LNCAP (cell line): ENCODE data around the gene HOXA6.

ENCODE experiments used
- TF ChIP-seq, protein P1 (sequence below): fragments of 450-650 bp; IDR thresholded peaks from 2 replicates; pipeline ENCODE4 v1.5.1; 2017; ENCODE audit warnings: mild to moderate bottlenecking

HOXA6 gene

DNA sequence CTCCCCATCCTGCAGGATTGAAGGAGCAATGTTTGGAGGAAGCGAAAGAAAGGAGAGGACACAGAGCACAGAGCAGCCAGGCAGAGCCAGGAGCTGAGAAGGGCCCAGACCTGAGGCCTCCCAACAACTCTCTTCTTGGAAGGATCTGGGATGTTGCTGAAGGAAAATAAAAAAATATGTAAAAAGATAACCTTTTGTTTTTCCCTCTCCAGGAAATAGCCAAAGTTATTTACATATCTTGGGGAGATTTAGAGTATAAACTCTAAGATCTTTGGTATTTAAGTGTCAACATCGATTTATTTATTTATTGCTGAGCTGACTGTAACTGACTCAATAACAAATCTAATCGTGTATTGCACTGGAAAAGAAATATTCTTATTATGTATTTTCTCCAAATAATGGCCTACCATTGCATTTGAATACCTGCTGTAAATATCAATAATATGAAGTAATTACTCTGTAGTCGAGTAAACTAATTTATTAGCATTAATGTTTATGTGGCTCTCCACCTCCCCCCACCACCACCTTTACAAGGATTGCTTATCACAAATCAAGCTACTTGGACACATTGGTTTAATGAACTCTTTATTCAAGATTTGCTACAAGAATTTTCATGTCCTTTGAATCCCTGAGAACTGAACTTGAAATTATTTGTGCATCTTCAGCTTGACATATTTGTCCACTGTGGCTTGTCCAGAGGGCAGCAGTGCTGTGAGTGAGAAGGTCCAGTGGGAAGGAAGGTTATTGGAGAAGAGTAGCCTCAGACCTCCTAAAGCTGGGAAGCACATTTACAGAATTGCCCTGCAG lies 39.3 kb upstream of the HOXA6 start:
- TF ChIP-seq, protein P1, sequence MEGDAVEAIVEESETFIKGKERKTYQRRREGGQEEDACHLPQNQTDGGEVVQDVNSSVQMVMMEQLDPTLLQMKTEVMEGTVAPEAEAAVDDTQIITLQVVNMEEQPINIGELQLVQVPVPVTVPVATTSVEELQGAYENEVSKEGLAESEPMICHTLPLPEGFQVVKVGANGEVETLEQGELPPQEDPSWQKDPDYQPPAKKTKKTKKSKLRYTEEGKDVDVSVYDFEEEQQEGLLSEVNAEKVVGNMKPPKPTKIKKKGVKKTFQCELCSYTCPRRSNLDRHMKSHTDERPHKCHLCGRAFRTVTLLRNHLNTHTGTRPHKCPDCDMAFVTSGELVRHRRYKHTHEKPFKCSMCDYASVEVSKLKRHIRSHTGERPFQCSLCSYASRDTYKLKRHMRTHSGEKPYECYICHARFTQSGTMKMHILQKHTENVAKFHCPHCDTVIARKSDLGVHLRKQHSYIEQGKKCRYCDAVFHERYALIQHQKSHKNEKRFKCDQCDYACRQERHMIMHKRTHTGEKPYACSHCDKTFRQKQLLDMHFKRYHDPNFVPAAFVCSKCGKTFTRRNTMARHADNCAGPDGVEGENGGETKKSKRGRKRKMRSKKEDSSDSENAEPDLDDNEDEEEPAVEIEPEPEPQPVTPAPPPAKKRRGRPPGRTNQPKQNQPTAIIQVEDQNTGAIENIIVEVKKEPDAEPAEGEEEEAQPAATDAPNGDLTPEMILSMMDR = no peak

GRCh38 chr7:27185854-27186667 lies 38.5 kb upstream of the HOXA6 start:
- TF ChIP-seq, protein P1 = no peak

- TF ChIP-seq, protein P1 = no peak
Measured at GRCh38 chr7:27185013-27185853, 37.7 kb upstream of the HOXA6 start, which contains the start of gene HOXA11. TSS of gene HOXA11 (minus strand) at chr7:27185232. CDS start at chr7:27185144, 88 bp downstream.

- TF ChIP-seq, protein P1 = no peak
Measured at GRCh38 chr7:27184337-27185012, 36.9 kb upstream of the HOXA6 start.

DNA sequence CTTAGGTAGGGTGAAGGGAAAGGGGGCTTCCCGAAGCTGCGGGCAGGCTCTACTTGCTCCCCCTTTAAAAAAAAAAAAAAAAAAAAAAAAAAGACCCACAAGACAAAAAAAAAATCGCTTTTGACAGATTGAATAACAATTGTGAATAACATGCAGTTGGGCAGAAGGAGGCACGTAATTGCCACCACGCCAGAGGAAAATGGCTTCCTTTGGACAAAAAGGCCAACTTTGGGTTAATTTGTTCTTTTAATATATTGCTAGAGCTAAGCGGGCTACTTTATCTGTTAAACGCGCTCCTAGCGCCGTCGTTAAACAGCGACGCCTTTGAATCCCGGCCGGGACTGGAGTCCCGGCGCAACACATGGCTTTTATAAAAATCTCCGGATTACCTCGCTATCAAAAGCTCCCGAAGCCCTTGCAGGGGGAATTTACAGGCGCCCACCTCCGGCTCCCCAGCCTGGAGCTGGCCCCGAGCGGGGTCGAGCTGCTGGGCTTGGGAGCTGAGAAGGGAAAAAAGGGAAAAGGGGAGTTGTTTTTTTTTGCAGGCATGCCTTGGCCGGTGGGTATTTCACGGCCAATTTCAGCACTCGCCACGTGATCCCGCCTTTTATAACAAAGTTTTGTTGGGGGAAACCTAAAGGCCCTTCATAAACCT lies 36.2 kb upstream of the HOXA6 start:
- TF ChIP-seq, protein P1 = no peak

DNA sequence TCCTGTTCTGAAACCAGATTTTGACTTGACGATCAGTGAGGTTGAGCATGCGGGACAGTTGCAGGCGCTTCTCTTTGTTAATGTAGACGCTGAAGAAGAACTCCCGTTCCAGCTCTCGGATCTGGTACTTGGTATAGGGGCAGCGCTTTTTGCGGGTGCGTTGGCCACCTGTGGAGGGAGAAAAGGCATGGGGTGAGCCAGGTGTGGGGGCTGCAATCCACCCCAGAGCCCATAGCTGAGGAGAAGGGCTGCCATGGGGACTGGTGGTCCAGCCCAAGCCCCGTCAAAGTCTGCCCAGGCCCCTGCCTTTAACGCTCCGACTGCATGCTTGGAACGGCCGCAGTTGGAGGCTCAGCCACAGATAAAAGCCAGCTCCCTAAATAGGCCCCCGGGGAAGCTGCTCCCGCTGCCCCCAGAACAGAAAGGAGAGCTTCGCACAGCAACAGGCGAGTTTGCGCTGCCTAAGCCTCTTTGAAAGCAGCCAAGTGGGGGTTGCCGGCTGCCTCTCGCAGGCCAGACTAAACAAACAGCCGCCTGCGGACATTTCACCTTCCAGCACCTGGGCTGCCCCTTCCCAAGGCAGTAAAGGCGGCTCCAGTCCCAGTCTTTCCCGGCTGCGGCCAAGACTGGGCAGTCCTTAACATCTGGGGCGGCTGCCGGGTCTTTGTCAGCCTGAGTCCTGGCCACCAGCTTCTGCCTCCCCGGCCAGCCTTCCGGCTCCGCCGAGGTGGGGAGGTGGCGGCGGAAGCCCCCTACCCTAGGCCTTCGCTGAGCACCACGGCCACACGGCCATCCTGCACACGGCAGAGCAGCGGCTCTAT lies 35.5 kb upstream of the HOXA6 start:
- TF ChIP-seq, protein P1 = no peak
